Measurements from ENCODE around the gene TRIM49D2.
"Not testable (repeated sequence)": the region's sequence is repeated elsewhere in the genome, so short reads cannot be mapped to it uniquely, and the experiment has no call there.

TRIM49D2 gene

GRCh38 chr11:89923764-89924163, at the start of gene TRIM49D2:
Gene TRIM49D2 (plus strand): TSS chr11:89924064. CDS start chr11:89926762, 2,698 bp downstream.
- not testable (repeated sequence) for H3K4me3 ChIP-seq (ENCODE audit: low read length); DNase-seq (ENCODE audit: low read depth)

GRCh38 chr11:89877511-89877910, 46.4 kb upstream of the TRIM49D2 start:
- H3K4me3 ChIP-seq (ENCODE audit: low read length), result not testable (repeated sequence)

DNA sequence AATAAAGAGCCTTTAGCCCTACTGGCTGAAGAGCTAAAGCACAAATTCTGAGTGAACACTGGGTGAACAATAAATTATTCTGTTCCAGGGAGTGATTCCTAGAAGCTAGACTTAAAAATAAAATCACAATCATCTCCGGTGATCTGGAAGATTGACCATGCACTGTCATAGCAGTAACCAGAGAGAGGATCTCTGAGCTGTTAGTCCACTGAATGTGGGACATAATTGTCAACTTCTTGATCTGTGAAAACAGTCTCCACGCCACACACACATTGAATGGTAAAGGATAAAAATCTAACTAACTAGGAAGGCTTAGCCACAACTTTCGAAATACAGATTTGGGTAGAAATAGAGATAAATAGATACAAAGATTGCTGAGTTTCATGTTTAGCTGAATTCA, 30.6 kb upstream of the TRIM49D2 start:
- not testable (repeated sequence) for DNase-seq (ENCODE audit: low read depth); H3K4me3 ChIP-seq (ENCODE audit: low read length)

More at GRCh38 chr11:89877511-89877910, 46.4 kb upstream of the TRIM49D2 start:
- not testable (repeated sequence) for DNase-seq (ENCODE audit: low read depth)

GRCh38 chr11:89900809-89901208, 23.1 kb upstream of the TRIM49D2 start:
- not testable (repeated sequence) for H3K4me3 ChIP-seq (ENCODE audit: low read length); DNase-seq (ENCODE audit: low read depth)

GRCh38 chr11:89922195-89922660, 1.6 kb upstream of the TRIM49D2 start, which contains the start of gene TRIM49D1:
Gene TRIM49D1 (minus strand): TSS chr11:89922245. CDS start chr11:89917710, 4,535 bp downstream.
- H3K4me3 ChIP-seq (ENCODE audit: low read length), result no peak within 1 kb of the TSS
- TF ChIP-seq, protein P1, sequence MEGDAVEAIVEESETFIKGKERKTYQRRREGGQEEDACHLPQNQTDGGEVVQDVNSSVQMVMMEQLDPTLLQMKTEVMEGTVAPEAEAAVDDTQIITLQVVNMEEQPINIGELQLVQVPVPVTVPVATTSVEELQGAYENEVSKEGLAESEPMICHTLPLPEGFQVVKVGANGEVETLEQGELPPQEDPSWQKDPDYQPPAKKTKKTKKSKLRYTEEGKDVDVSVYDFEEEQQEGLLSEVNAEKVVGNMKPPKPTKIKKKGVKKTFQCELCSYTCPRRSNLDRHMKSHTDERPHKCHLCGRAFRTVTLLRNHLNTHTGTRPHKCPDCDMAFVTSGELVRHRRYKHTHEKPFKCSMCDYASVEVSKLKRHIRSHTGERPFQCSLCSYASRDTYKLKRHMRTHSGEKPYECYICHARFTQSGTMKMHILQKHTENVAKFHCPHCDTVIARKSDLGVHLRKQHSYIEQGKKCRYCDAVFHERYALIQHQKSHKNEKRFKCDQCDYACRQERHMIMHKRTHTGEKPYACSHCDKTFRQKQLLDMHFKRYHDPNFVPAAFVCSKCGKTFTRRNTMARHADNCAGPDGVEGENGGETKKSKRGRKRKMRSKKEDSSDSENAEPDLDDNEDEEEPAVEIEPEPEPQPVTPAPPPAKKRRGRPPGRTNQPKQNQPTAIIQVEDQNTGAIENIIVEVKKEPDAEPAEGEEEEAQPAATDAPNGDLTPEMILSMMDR (conservative IDR thresholded peaks at IDR 0.05; ENCODE audit: low read length), result no peak
- DNase-seq (ENCODE audit: low read depth), result no peak

GRCh38 chr11:89960833-89961232, 37.0 kb downstream of the TRIM49D2 start:
- H3K4me3 ChIP-seq (ENCODE audit: low read length); DNase-seq (ENCODE audit: low read depth): not testable (repeated sequence)

DNA sequence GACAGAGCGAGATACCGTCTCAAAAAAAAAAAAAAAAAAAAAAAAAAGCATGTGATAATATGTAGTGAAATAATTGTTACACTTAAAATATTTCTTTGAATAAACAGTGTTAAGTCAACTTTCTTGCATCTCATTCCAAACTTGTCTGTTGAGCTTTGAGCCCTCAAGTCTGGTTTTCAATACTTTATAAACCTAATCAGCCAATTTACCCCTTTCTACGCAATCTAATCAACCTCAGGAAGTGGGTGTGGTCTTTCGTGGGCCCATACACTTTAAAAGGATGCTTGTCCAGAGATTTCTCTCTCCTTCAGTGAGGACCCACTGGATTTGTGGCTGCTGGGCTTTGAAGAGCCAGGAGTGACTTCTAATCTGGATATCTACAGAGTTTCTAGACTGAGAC, 41.9 kb downstream of the TRIM49D2 start, which contains the start of gene TRIM64:
TSS of gene TRIM64 (plus strand) at position 301 of the 400 bp plus-strand sequence. CDS start 2,467 bp downstream, outside the sequence.
- not testable (repeated sequence) for DNase-seq (ENCODE audit: low read depth); H3K4me3 ChIP-seq (ENCODE audit: low read length)

All from AG10803 (cell line).